Measurements from ENCODE around the gene CFH. TPM values are rescaled to one million over a fixed set of nuclear protein-coding genes. Genes with fewer than 3 reads are reported as not detected.

CFH gene
- polyA plus RNA-seq, 1 donor from 2014 or later, result not detected

DNA sequence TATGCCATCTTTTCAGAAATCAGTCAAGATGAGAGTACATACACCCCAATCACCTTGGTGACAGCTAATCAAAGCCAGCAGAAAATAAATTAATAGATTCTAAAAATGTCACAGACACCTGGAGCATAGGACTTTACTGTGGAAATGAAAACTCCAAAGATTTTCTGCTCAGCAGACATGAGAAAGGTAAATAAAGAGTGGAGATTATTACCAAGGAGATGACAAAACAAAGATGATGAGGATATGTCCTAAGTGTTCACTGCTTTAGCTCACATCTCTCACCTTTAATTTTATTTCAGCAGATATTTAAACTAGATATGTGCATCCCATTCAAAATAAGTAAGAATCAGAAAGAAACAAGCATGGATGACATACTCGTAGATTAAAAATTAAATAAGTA, 28.8 kb upstream of the CFH start:
- Histone ChIP-seq H3K9me2 (ENCODE audit: insufficient read depth, low read length) (no peaks in the 10 kb centered on the region), H3K79me2 (replicated peaks; ENCODE audit: insufficient read depth, low read length) (no peaks in the 10 kb centered on the region), H3K9ac (ENCODE audit: low read length) (no peak overlapping the region), H3F3A (ENCODE audit: insufficient read depth, low read length, poor library complexity, severe bottlenecking) (no peaks in the 10 kb centered on the region), H3K36me3 (ENCODE audit: insufficient read depth, low read length) (no peaks in the 10 kb centered on the region), H3K27me3 (ENCODE audit: insufficient read depth, low read depth, low read length) (no peaks in the 10 kb centered on the region), H3K9me3 (ENCODE audit: low read length) (no peaks in the 10 kb centered on the region), H3K4me3 (ENCODE audit: low read length) (no peak overlapping the region), H2AFZ (ENCODE audit: low read depth, low read length) (no peak overlapping the region), H3K4me2 (ENCODE audit: low read length) (no peak overlapping the region), H3K27ac (ENCODE audit: low read length) (no peak overlapping the region), H4K20me1 (ENCODE audit: insufficient read depth) (no peaks in the 10 kb centered on the region)
- no peak for TF ChIP-seq EZH2 (IDR thresholded peaks at IDR 0.05; ENCODE audit: borderline replicate concordance, insufficient read depth, low read length, poor library complexity, severe bottlenecking)
- TF ChIP-seq TAF1 (IDR thresholded peaks at IDR 0.05; ENCODE audit: low read depth), result no peak
- TF ChIP-seq RAD21 (conservative IDR thresholded peaks at IDR 0.05), result no peak
- no peak for TF ChIP-seq REST (IDR thresholded peaks at IDR 0.05; ENCODE audit: borderline replicate concordance)
- no peak for TF ChIP-seq CTCF (IDR thresholded peaks at IDR 0.05; ENCODE audit: poor library complexity, severe bottlenecking)
- no peak for TF ChIP-seq SMC3 (conservative IDR thresholded peaks at IDR 0.05; ENCODE audit: poor library complexity)
- TF ChIP-seq EP300 (conservative IDR thresholded peaks at IDR 0.05; ENCODE audit: poor library complexity, severe bottlenecking), result no peak
- TF ChIP-seq MXI1 (conservative IDR thresholded peaks at IDR 0.05; ENCODE audit: poor library complexity, severe bottlenecking), result no peak
- TF ChIP-seq POLR2AphosphoS5 (IDR thresholded peaks at IDR 0.05), result no peak

- Histone ChIP-seq H3K27ac (ENCODE audit: low read length) (no peak overlapping the region), H2AFZ (ENCODE audit: low read depth, low read length) (no peak overlapping the region), H4K20me1 (ENCODE audit: insufficient read depth) (no peaks in the 10 kb centered on the region), H3K79me2 (replicated peaks; ENCODE audit: insufficient read depth, low read length) (no peaks in the 10 kb centered on the region), H3K27me3 (ENCODE audit: insufficient read depth, low read depth, low read length) (no peaks in the 10 kb centered on the region), H3K4me3 (ENCODE audit: low read length) (no peak overlapping the region), H3K9ac (ENCODE audit: low read length) (no peak overlapping the region), H3K9me3 (ENCODE audit: low read length) (no peaks in the 10 kb centered on the region), H3F3A (ENCODE audit: insufficient read depth, low read length, poor library complexity, severe bottlenecking) (no peaks in the 10 kb centered on the region), H3K9me2 (ENCODE audit: insufficient read depth, low read length) (no peaks in the 10 kb centered on the region), H3K36me3 (ENCODE audit: insufficient read depth, low read length) (no peaks in the 10 kb centered on the region), H3K4me2 (ENCODE audit: low read length) (no peak overlapping the region)
- TF ChIP-seq RAD21 (conservative IDR thresholded peaks at IDR 0.05) (no peak), SMC3 (conservative IDR thresholded peaks at IDR 0.05; ENCODE audit: poor library complexity) (no peak), REST (IDR thresholded peaks at IDR 0.05; ENCODE audit: borderline replicate concordance) (no peak), CTCF (IDR thresholded peaks at IDR 0.05; ENCODE audit: poor library complexity, severe bottlenecking) (no peak)
These were observed 23.0 kb upstream of the CFH start for GRCh38 chr1:196628838-196629237.

Data from neural cell (in vitro differentiated cells).